A549 (cell line): ENCODE data around the gene PEPD. TPM values are rescaled to one million over a fixed set of nuclear protein-coding genes. Genes with fewer than 3 reads are reported as not detected.

Experiments used
- ATAC-seq, 2 experiments: fragments of 200-7000 bp in 1 of 2; fragments of >200 bp in 1 of 2; cut with Nextera tagmentation in 1 of 2; cut with Tn5 transposase in 1 of 2; 3 replicates each; pipeline versions ENCODE4 v1.8.0 to v1.9.1; 2018 to 2020; ENCODE audit warnings: mild to moderate bottlenecking in 1 of 2, moderate library complexity in 1 of 2
- CTCF ChIA-PET: fragments of 300-600 bp; sonication (Branson Sonifier 250); formaldehyde crosslinking; extraction: SDS; loops from one replicate; lab custom pipeline; 2021; ENCODE audit warnings: antibody characterized with exemption, inconsistent platforms; lab: Yijun Ruan, JAX
- POLR2A ChIA-PET: fragments of 350-600 bp; formaldehyde crosslinking; extraction: SDS; loops from one replicate; lab custom pipeline; 2021; ENCODE audit warnings: antibody characterized with exemption, inconsistent platforms; lab: Yijun Ruan, JAX
- DNase-seq, 2 experiments: peaks; one replicate each; pipeline versions ENCODE4 v3.0.0 to v3.0.0-alpha.2; 2011 to 2016; ENCODE audit warnings: low read depth in 1 of 2, low spot score in 1 of 2
- FAIRE-seq: peaks from 2 replicates; lab custom pipeline; 2011; peaks lifted over from hg19 to GRCh38; lab: Jason Lieb, UNC
- H3K27ac ChIP-seq, 2 experiments: fragments of >200 bp; sonication (Bioruptor Twin); formaldehyde crosslinking; 3 replicates each; pipeline ENCODE4 v1.5.1; 2016 to 2017
- H3K4me1 ChIP-seq: fragments of >200 bp; sonication (Bioruptor Twin); formaldehyde crosslinking; 3 replicates; pipeline ENCODE4 v1.6.1; 2016
- H3K4me2 ChIP-seq: fragments of >200 bp; sonication (Bioruptor Twin); formaldehyde crosslinking; 3 replicates; pipeline ENCODE4 v1.6.1; 2016
- H3K4me3 ChIP-seq: fragments of >200 bp; sonication (Bioruptor Twin); formaldehyde crosslinking; 3 replicates; pipeline ENCODE4 v1.5.1; 2016
- H3K9me3 ChIP-seq: fragments of >200 bp; sonication (Bioruptor Twin); formaldehyde crosslinking; 3 replicates; pipeline ENCODE4 v1.6.1; 2016
- CEBPB ChIP-seq, 2 experiments: fragments of >200 bp in 1 of 2; sonication (Bioruptor Twin) in 1 of 2; formaldehyde crosslinking in 1 of 2; IDR thresholded peaks; 2 replicates each; pipeline ENCODE4 v1.6.1; 2012 to 2016
- CHD4 ChIP-seq: fragments of 200-600 bp; sonication (generic); IDR thresholded peaks from 2 replicates; pipeline ENCODE4 v1.6.1; 2016; ENCODE audit warnings: antibody characterized with exemption, mild to moderate bottlenecking, borderline replicate concordance
- FOXS1 ChIP-seq: fragments of 250-450 bp; sonication (Bioruptor Pico); IDR thresholded peaks from 2 replicates; pipeline ENCODE4 v1.5.0; 2020; ENCODE audit warnings: mild to moderate bottlenecking, moderate library complexity
- GATA3 ChIP-seq: IDR thresholded peaks from 2 replicates; pipeline ENCODE4 v1.6.1; 2012; ENCODE audit warnings: borderline replicate concordance
- HOXB5 ChIP-seq: fragments of 250-450 bp; sonication (Bioruptor Pico); IDR thresholded peaks from 2 replicates; pipeline ENCODE4 v1.5.0; 2020; ENCODE audit warnings: mild to moderate bottlenecking, moderate library complexity
- JUN ChIP-seq, 2 experiments: fragments of >200 bp; sonication (Bioruptor Twin); formaldehyde crosslinking; IDR thresholded peaks; 2 replicates in 1 of 2; 3 replicates in 1 of 2; pipeline ENCODE4 v1.6.1; 2016 to 2017
- KDM5A ChIP-seq: fragments of 200-600 bp; sonication (generic); IDR thresholded peaks from 2 replicates; pipeline ENCODE4 v1.6.1; 2016; ENCODE audit warnings: antibody characterized with exemption, mild to moderate bottlenecking
- MAZ ChIP-seq: fragments of 150-350 bp; IDR thresholded peaks from 2 replicates; pipeline ENCODE4 v1.6.1; 2014; ENCODE audit warnings: antibody characterized with exemption, low read depth, low read length, borderline replicate concordance
- PHF8 ChIP-seq: fragments of 200-600 bp; sonication (generic); IDR thresholded peaks from 2 replicates; pipeline ENCODE4 v1.6.1; 2016; ENCODE audit warnings: low read depth, mild to moderate bottlenecking, antibody characterized with exemption, moderate library complexity, borderline replicate concordance
- RAD21 ChIP-seq, 2 experiments: fragments of >200 bp in 1 of 2; sonication (Bioruptor Twin) in 1 of 2; formaldehyde crosslinking in 1 of 2; IDR thresholded peaks in 1 of 2; conservative IDR thresholded peaks in 1 of 2; 2 replicates in 1 of 2; 3 replicates in 1 of 2; pipeline ENCODE4 v1.6.1; 2012 to 2018; ENCODE audit warnings: inconsistent platforms in 1 of 2
- RNF2 ChIP-seq: fragments of 200-600 bp; sonication (generic); IDR thresholded peaks from 2 replicates; pipeline ENCODE4 v1.6.1; 2016; ENCODE audit warnings: low read depth, mild to moderate bottlenecking, antibody characterized with exemption, moderate library complexity, borderline replicate concordance
- SMC3 ChIP-seq: fragments of >200 bp; sonication (Bioruptor Twin); formaldehyde crosslinking; IDR thresholded peaks from 3 replicates; pipeline ENCODE4 v1.6.1; 2018; ENCODE audit warnings: inconsistent platforms
- SREBF2 ChIP-seq: fragments of 450-650 bp; IDR thresholded peaks from 2 replicates; pipeline ENCODE4 v1.6.1; 2014; ENCODE audit warnings: mild to moderate bottlenecking, moderate library complexity
- TP53 ChIP-seq: fragments of 250-450 bp; sonication (Bioruptor Pico); IDR thresholded peaks from 2 replicates; pipeline ENCODE4 v1.5.0; 2021; ENCODE audit warnings: mild to moderate bottlenecking, moderate library complexity
- ZC3H11A ChIP-seq: fragments of 450-650 bp; IDR thresholded peaks from 2 replicates; pipeline ENCODE4 v1.6.1; 2014; ENCODE audit warnings: antibody characterized with exemption, mild to moderate bottlenecking
- WGBS: methylation state at CpG from one replicate; pipeline ENCODE4 v1.1.6; 2017; ENCODE audit errors: missing lambda C conversion rate; 5-methylcytosine and 5-hydroxymethylcytosine counted together
- polyA plus RNA-seq, 4 experiments: library from polyadenylated mRNA; depleted of rRNA in 3 of 4; stranded (reverse); fragments of >200 nt; fragmentation: RNase III in 1 of 4; extraction: RNeasy Plus Mini Kit Qiagen cat#74134 plus additional on column Dnase treatment in 1 of 4; gene quantifications; 2 replicates in 3 of 4; 3 replicates in 1 of 4; pipeline ENCODE4 v1.2.3, GENCODE V29; 2011 to 2017
- TF ChIP-seq, protein P1 (sequence below): IDR thresholded peaks from 2 replicates; pipeline ENCODE4 v1.6.1; 2012
- TF ChIP-seq, protein P2 (sequence below): fragments of 150-350 bp; IDR thresholded peaks from 2 replicates; pipeline ENCODE4 v1.6.1; 2014; ENCODE audit warnings: low read depth, mild to moderate bottlenecking, low read length

Gene PEPD
- polyA plus RNA-seq, 2 of the 4 experiments (the other 2 are of a cell fraction): 85.5 to 100 TPM

DNA sequence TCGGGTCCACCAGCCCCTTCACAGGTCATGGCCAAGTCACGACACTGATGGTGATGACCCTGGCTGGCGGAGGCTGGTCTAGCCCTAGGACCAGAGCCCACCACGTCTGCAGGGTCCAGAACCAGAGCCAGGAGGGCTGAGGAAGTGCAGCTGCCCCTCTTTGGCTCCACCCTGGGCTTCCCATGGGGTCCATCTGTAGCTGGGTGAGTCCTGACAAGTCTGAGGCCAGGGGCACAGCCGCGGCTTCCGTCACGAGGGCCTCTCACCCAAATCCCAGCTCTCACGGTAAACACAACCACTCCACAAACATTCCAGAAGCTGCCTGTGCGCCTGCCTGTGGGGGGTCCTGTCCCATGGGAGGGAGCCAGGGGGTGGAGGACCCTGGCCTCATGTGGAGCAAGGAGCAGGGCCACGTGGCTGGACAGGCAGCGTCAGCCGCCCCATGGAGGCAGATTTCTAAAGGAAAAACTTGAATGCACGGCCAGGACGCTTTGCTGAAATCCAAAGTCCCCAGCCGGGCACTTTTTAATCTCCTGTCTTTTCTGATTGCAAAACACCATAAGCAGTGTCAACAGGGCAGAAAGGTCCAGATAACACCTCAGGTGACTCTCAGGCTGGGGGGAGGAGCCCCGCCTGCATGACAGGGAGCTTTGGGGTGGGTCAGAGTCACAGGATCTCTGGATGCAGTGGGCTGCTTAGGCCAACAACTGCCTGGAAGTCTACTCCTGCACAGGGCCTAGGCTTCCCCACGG lies 118.2 kb downstream of the PEPD start:
- Histone ChIP-seq H3K4me3 (no peak overlapping the region), H3K4me1 (peaks cover 8% of the 10 kb centered on the region; the same call in 1 of the 3 replicates), H3K9me3 (no peaks in the 10 kb centered on the region), H3K4me2 (no peak overlapping the region), H3K27ac (no peak overlapping the region)
- FAIRE-seq: no peak
- WGBS: 72% methylated on average over 18 of the region's 18 CpGs
- TF ChIP-seq, protein P1, sequence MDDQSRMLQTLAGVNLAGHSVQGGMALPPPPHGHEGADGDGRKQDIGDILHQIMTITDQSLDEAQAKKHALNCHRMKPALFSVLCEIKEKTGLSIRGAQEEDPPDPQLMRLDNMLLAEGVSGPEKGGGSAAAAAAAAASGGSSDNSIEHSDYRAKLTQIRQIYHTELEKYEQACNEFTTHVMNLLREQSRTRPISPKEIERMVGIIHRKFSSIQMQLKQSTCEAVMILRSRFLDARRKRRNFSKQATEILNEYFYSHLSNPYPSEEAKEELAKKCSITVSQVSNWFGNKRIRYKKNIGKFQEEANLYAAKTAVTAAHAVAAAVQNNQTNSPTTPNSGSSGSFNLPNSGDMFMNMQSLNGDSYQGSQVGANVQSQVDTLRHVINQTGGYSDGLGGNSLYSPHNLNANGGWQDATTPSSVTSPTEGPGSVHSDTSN: no peak
- TF ChIP-seq PHF8 (no peak), RNF2 (no peak), KDM5A (no peak), HOXB5 (CRISPR knock-in tag) (no peak), TP53 (CRISPR knock-in tag) (no peak), FOXS1 (no peak), MAZ (no peak), CEBPB (IDR thresholded peaks at IDR 0.05) (no peak), JUN (IDR thresholded peaks at IDR 0.05) (no peak), CHD4 (no peak), SREBF2 (no peak)
- POLR2A ChIA-PET: no interaction called here
- ATAC-seq: no peak
- no peak for DNase-seq
- CTCF ChIA-PET: interaction anchor here (0.6 to 36.3 kb wide), 19 partner anchors 5 to 550 kb away, joined by 3 to 1493 read pairs (median 40); partner anchors contain the start of genes CEBPA and SLC7A10

DNA sequence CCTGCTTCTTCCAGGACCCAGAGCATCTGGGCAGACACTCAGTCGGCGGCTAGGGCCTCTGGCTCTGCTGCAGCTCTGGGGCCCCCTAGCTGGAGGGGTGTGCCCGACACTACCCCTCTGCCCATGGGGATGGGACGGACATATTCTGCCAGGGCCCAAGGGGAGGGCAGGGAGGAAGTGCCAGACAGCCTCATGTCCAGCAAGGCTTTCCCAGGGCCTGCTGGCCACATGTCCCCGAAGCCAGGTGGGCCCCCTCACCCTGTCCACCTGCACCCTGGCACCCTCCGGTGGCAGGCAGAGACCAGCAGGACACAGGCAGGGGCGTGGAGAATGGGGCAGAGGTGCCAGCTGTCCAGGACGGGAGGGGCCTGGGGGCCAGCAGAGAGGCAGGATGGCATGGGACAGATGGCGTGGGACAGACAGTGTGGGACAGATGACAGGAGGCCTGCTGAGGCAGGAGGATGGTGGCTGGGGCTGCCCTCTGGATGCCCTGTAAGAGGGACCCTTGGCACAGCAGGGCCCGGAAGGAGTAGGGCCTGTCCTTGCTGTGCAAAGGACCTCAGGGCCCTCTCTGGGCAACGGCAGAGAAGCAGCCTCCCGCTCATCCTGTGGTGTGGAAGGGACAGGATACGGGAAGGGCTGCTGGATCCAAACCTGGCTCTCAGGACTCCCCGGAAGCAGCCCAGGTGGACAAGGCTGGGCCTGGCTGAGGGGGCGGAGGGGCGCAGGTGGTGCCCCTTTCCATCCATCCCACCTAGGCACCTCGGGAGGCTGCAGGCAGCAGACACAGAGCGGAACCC lies 119.0 kb downstream of the PEPD start:
- ChIA-PET POLR2A (no interaction called here), CTCF (interaction anchor here (0.9 to 36.3 kb wide), 17 partner anchors 6 to 369 kb away, joined by 3 to 1493 read pairs (median 10); partner anchors contain the start of genes CEBPA and SLC7A10)
- ATAC-seq (peak in 1 of 2 experiments; percentile 36; a peak in 3 of 6 replicates), FAIRE-seq (no peak), DNase-seq (peak in 1 of 2 experiments; percentile 36)
- H3K4me2 ChIP-seq: no peak overlapping the region
- no peak overlapping the region for H3K4me3 ChIP-seq
- WGBS: 84% methylated on average over 18 of the region's 18 CpGs
- peaks cover 8% of the 10 kb centered on the region; the same call in 1 of the 3 replicates for H3K4me1 ChIP-seq
- no peaks in the 10 kb centered on the region for H3K9me3 ChIP-seq
- H3K27ac ChIP-seq: no peak overlapping the region
- peak; percentile 58 for TF ChIP-seq SMC3
- peak; percentile 46 to 53; a peak in 4 of 5 replicates for TF ChIP-seq RAD21 (conservative IDR thresholded peaks at IDR 0.05 in 1 of 2, IDR thresholded peaks at IDR 0.05 in 1 of 2)
- no peak for TF ChIP-seq HOXB5 (CRISPR knock-in tag)

DNA sequence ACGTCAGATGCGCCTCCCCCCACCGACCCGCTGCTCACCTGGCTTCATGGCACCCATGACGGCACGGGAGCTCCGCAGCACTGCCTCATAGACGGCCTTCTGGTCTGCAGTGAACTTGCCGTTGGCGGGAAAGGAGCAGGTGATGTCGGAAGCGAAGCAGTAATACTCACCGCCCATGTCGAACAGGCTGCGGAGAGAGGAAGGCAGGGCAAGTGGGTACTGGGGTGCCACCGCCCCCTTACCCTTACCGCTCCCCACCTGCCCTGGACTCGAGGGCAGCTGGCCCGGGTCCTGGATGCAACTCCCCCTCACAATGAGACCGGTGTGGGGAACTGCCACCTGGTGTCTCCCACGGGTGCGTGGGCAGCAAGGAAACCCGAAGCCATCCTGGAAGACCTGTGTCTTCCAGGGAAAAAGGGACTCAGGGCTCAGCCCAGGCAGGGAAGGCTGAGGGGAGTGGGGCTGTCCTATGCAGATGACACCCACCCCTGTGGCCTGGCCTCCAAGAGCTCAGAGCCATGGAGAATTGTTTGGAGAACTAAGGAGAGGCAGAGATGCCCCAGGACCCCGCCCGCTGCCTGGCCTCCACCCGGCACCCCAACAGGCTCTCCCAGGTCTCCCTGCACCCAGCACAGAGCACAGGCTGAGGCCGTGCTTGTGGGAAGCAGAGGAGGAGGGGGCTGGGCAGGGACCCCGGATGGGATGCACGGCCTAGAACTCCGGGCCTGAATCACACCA lies 119.7 kb downstream of the PEPD start:
- FAIRE-seq: no peak
- H3K27ac ChIP-seq: no peak overlapping the region
- TF ChIP-seq, protein P2, sequence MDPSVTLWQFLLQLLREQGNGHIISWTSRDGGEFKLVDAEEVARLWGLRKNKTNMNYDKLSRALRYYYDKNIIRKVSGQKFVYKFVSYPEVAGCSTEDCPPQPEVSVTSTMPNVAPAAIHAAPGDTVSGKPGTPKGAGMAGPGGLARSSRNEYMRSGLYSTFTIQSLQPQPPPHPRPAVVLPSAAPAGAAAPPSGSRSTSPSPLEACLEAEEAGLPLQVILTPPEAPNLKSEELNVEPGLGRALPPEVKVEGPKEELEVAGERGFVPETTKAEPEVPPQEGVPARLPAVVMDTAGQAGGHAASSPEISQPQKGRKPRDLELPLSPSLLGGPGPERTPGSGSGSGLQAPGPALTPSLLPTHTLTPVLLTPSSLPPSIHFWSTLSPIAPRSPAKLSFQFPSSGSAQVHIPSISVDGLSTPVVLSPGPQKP: no peak
- TF ChIP-seq ZC3H11A (no peak), GATA3 (peak; percentile 18; the same call in 1 of the 2 replicates)
- no peak overlapping the region for H3K4me3 ChIP-seq
- no peaks in the 10 kb centered on the region for H3K9me3 ChIP-seq
- ChIA-PET CTCF (interaction anchor here (0.6 to 36.3 kb wide), 15 partner anchors 6 to 369 kb away, joined by 3 to 1493 read pairs (median 5); partner anchors contain the start of gene CEBPA), POLR2A (interaction anchor here (1.8 kb wide), 1 partner anchor 99 kb away, joined by 4 read pairs; the partner anchor contains the start of gene CEBPA)
- ATAC-seq: no peak
- H3K4me1 ChIP-seq: peaks cover 8% of the 10 kb centered on the region; the same call in 1 of the 3 replicates
- WGBS: 91% methylated on average over 30 of the region's 30 CpGs
- no peak overlapping the region for H3K4me2 ChIP-seq
- DNase-seq: no peak
